Esophagus mucosa (tissue), 1 donor: ENCODE measurements around the gene PRDM16. TPM values are rescaled to one million over a fixed set of nuclear protein-coding genes. Genes with fewer than 3 reads are reported as not detected.

Experiments used
- ATAC-seq: fragments of 200-7000 bp; cut with Tn5 transposase; one replicate; pipeline ENCODE4 v1.9.1; 2020
- total RNA-seq: library from RNA; stranded (reverse); gene quantifications from one replicate; pipeline ENCODE4 v1.2.4, GENCODE V29; 2023
- donor health status: DM: yes; HTN: yes; CAD: no.

The PRDM16 gene
- total RNA-seq, 1 donor from 2014 or later, result 0.44 TPM

DNA sequence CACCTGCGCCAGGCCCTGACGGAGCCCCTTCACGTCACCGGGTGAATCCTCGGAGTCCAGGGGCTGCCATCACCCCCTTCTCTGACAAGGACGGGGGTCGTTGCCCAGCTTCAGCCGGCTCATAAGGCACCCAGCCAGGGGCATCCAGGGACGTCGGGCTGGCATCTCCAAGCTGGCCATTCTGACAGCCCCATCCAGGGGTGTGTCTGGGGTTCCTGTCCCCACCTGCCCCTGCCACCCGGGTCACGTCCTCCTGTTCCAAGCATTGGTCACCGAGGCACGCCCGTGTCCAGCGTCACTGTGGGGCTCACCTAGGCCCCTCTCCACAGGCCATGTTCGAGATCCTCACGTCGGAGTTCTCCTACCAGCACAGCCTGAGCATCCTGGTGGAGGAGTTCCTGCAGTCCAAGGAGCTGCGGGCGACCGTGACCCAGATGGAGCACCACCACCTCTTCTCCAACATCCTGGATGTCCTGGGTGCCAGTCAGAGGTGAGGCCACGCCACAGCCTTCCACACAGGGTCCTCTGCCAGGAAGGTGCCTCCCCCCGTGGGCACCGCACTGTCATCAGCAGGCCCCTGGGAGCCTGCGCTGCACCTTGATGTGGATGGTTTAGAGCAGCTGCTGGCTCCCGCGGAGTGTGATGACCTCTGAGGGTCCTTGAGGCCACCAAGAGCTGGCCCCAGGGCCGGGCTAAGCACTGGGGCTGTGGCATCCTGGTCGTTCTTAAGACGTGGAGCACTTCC is 400.3 kb downstream of the PRDM16 start:
- no peak for ATAC-seq

DNA sequence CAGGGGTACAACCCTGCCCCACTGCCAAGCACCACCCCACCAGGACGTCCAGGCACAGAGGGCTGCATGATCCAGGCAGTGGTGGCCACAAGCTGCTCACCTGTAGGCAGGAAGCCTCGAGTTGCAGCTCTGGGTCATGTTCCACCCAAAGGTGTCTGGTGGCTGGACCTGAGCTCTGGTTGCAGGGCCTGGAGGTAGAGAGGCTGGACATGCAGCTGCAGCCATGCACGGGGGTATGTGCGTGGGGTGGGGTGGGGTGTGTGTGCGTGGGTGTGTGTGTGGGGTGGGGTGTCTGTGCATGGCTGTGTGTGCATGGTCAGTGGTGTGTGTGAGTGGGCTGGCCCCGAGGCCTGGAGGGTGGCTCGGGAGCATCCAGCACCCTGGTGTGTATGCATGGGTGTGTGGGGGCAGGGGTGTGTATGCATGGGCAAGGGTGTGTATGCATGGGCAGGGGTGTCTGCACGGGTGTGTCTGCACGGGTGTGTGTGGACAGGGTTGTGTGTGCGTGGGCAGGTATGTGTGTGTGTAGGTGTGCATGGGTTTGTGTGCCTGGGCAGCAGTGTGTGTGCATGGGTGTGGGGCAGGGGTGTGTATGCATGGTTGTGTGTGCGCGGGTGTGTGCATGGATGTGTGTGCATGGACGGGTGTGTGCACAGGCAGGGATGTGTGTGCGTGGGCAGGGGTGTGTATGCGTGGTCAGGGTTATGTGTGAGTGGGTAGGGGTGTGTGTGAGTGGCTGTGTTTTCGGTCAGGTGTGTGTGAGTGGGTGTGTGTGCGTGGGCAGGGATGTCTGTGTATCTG is 401.0 kb downstream of the PRDM16 start:
- ATAC-seq, result no peak

DNA sequence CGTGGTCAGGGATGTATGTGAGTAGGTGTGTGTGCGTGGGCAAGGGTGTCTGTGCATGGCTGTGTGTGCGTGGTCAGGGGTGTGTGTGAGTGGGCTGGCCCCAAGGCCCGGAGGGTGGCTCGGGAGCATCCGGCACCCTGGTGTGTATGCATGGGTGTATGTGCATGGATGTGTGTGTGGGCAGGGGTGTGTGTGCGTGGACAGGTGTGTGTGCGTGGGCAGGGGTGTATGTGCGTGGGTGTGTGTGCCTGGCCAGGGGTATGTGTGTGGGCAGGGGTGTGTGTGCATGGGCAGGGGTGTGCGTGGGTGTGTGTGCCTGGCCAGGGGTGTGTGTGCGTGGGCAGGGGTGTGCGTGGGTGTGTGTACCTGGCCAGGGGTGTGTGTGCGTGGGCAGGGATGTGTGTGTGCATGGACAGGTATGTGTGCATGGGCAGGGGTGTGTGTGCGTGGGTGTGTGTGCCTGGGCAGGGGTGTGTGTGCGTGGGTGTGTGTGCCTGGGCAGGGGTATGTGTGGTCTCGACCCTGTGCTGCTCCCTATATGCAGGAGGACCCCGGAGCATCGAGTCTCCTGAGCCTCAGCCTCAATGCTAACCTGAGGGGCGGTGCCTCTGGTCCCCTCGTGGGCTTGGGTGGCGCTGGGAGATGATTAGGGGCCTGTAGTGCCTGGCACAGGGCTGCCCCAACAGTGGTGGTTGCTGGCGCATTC is 401.8 kb downstream of the PRDM16 start:
- ATAC-seq, result no peak

DNA sequence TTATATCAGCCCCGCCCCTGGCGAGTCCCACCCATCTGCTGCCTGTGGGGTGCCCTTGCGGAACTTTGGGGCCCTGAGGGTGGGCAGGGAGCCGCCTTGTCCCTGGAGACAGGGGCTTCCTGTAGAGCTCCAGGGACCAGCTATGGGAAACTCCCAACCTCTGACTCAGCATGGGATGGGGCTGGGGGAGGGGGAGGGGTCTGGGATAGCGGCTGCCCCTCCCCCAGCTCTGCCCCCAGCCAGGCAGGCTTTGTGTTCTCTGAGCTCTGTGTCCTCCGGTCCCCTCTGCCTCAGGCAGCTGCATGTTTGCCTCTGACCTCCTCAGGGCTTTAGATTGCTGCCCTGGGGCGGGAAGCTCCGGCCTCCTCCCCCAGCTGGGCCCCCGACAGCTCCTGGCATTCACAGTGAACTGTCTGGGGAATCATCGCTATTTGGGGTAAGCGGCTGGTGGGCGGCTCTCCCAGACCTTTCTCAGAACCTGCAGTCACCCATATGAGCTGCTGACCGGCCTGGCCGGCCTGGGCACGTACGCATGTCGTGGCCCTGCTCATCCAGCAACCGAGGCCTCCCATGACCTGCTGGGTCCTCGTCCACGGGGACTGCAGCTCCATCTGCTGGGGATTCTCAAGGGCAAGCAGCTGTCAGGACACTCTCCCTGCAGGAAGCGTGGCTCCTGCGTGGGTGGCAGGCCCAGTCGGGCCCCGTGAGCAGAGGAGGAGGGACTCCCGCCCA is 402.5 kb downstream of the PRDM16 start:
- ATAC-seq, result peak; percentile 36

DNA sequence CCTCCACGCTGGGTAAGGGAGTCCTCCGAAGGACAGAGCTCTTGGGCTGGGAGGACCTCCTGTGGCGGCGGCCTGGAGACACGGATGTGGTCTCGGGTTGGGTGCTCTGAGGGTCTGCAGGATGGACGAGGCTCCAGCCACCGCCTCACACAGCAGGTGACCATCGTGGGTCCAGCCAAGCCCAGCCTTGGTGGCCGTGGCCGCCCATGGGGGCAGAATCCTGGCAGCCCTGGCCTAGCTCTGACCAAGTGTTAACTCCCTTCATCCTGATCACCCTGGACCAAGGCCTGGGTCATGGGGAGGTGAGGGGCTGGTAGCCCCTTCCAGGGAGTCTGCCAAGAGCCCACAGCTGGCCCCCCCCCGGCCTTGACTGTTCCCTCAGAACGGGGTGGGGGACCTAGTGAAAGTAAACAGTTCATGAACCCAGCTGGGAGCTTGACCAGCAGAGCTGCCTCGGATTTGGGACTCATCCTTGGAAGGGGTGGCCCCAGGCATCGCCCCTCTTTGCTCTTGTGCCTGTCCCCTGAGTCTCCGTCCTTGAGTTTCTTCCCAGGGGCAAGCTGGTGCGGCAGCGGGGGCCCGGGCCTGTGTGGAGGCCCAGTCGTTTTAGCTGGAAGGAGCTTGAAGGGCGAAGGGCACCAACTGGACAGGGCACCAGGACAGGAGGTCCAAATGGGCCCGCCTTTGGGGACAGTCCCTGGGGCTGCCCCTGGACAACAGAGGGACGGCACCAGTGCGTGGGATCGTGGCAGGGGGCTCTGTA is 403.3 kb downstream of the PRDM16 start:
- ATAC-seq, result no peak

DNA sequence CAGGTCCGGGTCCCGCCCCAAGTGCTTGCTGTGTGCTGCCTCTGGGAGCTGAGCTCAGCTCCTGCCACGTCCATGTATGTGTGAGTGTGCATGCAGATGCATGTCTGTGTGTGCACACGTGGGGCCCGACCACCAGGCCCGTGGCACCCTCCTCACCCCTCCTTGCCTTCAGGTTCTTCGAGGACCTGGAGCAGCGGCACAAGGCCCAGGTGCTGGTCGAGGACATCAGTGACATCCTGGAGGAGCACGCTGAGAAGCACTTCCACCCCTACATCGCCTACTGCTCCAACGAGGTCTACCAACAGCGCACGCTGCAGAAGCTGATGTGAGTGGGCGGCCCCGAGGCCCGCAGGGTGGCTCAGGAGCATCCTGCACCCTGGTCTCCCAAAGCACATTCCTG is 403.9 kb downstream of the PRDM16 start:
- ATAC-seq, result no peak

DNA sequence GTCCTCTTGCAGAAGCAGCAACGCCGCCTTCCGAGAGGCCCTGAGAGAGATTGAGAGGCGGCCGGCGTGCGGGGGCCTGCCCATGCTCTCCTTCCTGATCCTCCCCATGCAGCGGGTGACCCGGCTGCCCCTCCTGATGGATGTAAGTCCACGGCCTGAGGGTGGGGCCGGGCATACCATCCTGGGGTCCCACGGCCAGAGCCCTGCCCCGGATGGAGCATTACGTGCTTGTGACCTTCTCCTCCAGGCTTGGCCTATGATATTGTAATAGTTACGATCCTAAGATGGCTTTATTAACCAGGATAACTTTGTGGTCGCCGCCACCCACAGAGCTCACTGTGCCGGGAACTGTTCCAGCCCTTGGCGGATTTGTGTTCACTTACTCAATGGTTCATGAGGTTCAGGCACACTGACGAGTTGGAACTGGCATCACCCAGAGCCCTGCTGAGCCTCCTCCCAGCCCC is 404.4 kb downstream of the PRDM16 start:
- ATAC-seq, result peak; percentile 73

DNA sequence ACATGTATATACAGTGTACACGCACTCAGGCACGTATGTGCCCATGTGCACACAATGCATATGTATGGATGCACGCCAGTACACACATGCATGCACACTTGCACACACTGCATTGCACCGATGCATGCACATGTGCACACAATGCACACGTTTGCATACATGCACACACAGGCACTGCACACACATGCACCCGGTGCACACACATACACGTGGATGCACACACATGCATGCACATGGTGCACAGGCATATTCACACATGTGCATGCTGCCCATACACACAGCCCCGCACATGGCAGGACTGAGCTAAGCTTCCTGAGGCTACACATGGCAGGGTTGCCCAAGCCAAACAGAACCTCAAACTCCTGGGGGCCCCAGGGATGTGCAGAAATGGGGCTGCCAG is 405.0 kb downstream of the PRDM16 start:
- no peak for ATAC-seq

DNA sequence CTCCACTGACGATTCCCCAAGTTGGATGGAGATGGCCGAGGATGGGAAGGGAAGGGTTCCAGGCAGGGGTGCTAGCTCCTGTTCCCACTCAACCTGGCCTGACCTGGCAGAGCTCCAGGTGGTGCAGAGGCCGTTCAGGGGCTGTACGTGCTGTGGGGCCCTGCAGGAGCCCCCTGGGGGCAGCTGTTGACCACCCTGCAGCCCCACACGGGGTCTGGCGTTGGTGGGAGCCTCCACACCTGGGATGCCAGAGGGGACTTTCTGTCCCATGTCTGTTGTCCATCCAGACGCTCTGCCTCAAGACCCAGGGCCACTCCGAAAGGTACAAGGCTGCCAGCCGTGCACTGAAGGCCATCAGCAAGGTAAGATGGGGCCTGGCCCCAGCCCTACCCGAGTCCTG is 405.4 kb downstream of the PRDM16 start:
- no peak for ATAC-seq

DNA sequence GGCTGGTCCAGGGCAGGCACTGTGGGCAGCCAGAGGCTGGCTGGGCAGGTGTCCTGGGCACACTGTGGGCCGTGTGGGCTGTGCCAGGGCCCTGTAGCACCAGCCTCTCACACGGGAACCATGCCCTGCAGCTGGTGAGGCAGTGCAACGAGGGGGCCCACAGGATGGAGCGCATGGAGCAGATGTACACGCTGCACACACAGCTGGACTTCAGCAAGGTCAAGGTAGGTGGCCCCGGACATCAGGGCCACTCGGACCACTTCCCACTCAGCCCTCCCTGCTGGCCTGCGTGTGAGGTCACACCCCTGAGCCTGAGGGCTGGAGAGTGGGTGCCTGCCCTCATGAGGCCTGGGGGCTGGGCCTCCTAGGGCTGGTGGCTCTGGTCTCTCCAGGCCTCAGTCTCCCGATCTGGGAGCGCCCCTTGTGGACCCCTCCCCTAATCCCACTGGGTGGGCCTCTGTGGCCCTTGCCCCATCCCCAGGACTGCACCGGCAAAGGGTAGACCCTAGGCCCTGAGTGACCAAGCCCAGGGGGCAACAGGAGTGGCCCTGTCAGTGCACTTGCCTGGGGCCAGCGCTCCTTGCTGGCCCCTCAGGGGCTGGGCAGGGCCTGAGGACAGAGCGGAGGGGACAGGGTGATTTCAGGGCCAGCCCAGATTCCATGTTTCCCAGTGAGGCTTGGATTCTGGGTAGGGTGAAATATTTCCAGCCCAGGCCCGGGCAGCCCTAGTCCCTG is 407.0 kb downstream of the PRDM16 start:
- ATAC-seq, result no peak

DNA sequence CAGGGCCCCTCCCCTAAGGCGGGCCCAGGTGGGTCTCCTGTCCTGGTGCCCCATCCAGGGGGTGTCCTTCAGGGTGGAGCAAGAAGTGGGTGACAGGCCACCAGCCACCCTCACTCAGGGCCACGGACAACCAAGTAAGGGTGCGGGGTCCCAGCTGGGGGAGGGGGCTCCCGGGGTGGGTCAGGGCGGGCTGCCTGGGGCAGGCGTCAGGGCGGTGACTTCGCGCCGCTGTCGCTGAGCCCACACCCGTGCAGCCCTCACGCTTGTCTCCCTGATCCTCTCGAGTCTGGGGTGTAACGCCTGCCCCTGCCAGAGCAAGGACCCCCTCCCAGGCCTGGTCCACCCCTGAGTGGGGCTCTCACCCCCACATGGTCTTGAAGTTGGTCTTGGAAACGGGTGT is 407.7 kb downstream of the PRDM16 start:
- ATAC-seq, result no peak

DNA sequence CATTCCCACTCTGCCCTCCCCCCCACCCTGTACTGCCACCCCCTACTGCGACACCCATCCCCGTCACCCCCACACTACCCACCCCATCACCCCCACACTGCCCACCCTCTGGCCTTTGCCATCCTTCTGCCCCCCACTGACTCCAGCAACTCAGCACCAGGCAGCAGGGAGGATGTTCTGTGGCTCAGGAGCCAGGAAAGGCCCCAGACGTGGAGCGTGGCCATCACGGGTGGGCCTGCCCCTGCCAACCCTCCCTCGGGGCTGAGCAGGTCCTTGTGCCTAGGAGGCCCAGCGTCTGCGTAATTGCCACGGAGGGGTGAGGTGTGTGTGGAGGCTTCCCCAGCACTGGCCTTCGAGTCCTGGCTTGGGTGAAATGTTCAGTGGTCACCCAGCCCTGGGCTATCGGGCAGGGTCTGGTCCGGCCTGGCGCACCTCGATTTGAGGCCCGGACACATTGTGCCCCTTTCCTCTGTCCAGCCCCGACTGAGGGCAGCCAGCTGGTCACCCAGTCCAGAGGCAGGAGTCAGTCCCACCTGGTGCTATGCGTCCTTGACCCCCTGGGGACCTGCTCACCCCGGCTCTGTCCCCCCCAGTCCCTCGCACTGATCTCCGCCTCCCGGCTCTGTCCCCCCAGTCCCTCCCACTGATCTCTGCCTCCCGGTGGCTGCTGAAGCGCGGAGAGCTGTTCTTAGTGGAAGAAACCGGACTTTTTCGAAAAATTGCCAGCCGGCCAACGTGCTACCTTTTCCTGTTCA is 408.4 kb downstream of the PRDM16 start:
- ATAC-seq, result no peak

DNA sequence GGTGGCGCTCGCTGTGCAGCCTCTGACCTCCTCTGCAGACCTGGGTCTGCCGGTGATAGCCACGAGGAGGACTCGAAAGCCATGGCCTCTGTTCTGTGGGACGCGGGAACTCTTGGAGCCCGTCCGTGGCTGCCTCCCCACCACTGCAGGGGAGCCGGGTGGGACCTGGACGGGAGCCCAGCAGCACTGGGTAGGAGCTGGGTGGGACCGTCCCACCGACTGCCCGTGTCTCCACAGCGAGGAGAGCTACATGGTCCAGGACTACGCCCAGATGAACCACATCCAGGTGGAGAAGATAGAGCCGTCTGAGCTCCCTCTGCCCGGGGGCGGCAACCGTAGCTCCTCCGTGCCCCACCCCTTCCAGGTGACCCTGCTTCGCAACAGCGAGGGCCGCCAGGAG is 409.2 kb downstream of the PRDM16 start:
- no peak for ATAC-seq

DNA sequence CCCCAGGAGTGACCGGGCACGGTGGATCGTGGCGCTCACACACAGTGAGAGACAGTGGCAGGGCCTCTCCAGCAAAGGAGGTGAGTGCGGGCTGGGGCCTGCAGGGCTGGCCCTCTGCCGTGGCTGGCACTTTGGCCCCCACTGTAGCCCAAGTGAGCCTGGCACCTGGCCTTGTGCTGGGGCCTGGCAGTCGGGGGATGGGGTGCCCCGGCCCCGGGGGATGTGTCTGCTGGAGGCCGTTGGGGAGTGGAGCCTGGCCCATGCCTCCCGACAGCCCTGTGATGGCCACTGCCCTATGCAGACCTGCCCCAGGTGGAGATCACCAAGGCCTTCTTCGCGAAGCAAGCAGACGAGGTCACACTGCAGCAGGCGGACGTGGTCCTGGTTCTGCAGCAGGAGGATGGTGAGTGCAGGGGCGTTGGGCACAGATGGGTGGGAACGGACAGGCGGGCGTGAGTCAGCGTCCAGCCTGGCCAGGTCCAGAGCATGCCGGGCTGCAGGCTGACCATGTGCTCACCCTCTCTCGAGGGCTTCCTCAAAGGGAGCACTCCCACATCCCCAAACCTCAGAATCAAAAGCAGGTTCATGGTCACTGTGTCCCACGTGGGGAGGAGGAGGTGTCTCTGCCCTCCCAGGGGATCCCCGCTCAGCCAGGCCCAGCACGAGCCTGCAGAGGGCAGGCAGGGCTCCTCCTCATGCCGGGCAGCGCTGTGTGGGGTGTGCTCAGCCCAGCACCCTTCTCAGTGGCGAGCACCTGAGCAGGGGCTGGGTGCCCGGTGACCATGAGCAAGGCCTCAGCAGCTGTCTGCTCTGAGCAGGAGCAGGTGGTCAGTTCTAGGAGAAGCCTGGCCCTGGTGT is 410.7 kb downstream of the PRDM16 start:
- no peak for ATAC-seq

DNA sequence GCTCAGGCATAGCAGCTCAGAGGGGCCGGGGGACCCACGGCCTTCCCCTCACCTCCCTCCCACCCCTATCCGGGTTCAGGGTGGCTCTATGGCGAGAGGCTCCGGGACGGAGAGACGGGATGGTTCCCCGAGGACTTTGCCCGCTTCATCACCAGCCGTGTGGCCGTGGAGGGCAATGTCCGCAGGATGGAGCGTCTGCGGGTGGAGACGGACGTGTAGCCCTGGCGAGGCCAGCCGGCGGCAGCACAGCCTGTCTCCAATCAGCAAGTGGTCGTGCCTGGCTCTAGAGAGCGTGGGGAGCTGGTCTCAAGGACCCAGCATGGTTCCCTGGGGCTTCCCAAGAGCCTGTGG is 411.3 kb downstream of the PRDM16 start:
- no peak for ATAC-seq

DNA sequence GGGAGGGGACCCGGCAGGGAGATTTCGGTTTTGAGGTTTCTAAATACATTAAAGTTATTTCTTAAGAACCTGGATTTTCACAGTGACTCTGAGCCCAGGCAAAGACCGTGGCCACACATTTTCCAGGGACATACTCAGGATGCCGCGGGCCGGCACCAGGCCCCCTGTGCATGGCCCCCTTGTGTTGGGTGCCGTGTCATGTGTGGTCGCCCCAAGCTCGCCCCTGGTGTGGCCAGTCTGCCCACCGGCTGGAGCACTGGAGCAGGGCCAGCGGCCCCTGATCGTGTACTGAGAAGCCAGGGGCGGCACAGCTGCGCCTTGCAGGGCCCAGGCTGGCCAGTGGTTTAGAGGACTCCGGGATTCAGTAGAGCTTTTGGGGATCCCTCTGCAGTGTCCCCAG is 412.0 kb downstream of the PRDM16 start:
- ATAC-seq, result no peak

DNA sequence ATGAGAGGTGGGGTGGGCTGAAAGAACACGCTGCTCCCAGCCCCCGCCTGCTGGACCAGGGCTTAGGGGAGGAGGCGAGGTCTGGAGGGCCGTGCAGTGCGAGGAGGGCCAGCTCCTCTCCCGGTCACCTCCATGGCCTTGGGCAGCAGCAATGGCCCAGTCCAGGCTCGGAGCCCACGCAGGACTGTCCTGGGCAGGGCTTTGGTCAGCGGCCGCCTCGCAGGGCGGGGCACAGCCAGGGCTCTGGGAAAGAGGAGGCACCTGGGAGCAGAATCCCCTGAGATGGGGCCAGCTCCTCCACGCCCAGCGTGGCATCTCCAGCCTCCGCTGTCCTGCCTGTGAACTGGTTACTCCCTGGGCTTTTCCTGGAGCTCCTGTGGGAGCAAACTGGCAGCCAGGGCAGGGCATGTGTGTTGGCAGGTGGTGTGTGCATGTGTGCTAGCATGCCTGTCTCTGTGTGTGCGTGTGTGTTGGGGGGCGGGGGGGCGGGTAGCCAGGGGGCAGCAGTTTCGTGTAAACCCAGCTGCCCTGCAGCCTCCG is 412.9 kb downstream of the PRDM16 start:
- ATAC-seq, result peak; percentile 64

DNA sequence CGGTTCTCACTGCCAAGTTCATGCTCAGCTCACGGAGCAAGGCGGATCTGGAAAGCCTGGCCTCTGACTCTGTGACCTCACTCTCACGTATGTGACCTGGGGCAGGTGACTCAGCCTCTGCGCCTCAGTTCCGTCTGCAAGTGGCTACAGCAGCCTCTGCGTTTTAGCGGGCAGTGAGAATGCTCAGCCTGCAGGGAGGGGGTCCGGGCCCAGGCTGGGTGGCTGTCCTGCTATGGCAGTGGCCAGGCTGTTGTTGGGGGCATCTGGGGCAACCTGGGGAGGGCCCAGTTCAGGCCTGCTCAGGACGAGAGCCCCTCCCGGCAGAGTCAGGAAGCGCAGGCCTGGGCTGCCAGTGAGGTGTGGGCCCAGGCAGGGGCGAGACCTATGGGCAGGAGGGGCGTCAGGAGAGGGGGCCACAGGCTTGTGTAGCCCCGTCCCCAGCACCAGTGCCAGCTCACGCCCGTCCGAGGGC is 413.4 kb downstream of the PRDM16 start:
- peak; percentile 87 for ATAC-seq

DNA sequence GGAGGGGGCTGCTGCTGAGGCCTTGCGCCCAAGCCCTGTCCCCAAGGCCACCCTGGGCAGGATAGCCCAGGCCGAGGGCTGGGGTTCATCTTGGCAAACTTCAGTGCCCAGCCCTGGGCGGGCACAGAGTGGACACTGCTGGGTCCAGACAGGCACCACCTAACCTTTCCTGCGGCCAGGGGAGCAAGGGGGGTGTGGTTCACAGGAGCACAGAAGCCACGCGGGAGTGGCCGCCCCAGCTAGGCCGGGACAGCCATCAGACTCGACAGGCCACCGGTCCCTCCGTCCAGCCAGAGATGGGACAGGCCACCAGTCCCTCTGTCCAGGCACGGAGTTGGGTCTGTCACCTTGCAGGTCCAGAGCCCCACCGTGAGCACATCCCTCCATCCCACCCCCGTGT is 414.4 kb downstream of the PRDM16 start:
- peak; percentile 0 for ATAC-seq
